HEK293T (cell line): ENCODE data around the gene EFCAB10.

Experiments
- ARNT ChIP-seq: fragments of 450-650 bp; IDR thresholded peaks from 2 replicates; pipeline ENCODE4 v1.6.1; 2017; ENCODE audit warnings: mild to moderate bottlenecking
- BHLHE40 ChIP-seq: fragments of 450-650 bp; IDR thresholded peaks from 2 replicates; pipeline ENCODE4 v1.6.1; 2016; ENCODE audit warnings: mild to moderate bottlenecking, moderate library complexity, borderline replicate concordance
- FOXA1 ChIP-seq: fragments of 450-650 bp; IDR thresholded peaks from 2 replicates; pipeline ENCODE4 v1.6.1; 2016; ENCODE audit warnings: mild to moderate bottlenecking
- FOXK2 ChIP-seq: fragments of 450-650 bp; IDR thresholded peaks from 2 replicates; pipeline ENCODE4 v1.6.1; 2016; ENCODE audit warnings: mild to moderate bottlenecking
- FOXM1 ChIP-seq: fragments of 450-650 bp; IDR thresholded peaks from 2 replicates; pipeline ENCODE4 v1.6.1; 2017; ENCODE audit warnings: mild to moderate bottlenecking, borderline replicate concordance
- L3MBTL2 ChIP-seq: fragments of 450-650 bp; conservative IDR thresholded peaks from 2 replicates; pipeline ENCODE4 v1.6.1; 2016; ENCODE audit warnings: mild to moderate bottlenecking
- NFRKB ChIP-seq: fragments of 450-650 bp; IDR thresholded peaks from 2 replicates; pipeline ENCODE4 v1.6.1; 2016; ENCODE audit warnings: mild to moderate bottlenecking, moderate library complexity
- SP1 ChIP-seq: fragments of 450-650 bp; IDR thresholded peaks from 2 replicates; pipeline ENCODE4 v1.6.1; 2017
- SUZ12 ChIP-seq: fragments of 450-650 bp; IDR thresholded peaks from 2 replicates; pipeline ENCODE4 v1.6.1; 2016; ENCODE audit warnings: mild to moderate bottlenecking
- TARDBP ChIP-seq: fragments of 450-650 bp; IDR thresholded peaks from 2 replicates; pipeline ENCODE4 v1.6.1; 2016
- ZNF384 ChIP-seq: fragments of 450-650 bp; IDR thresholded peaks from 2 replicates; pipeline ENCODE4 v1.6.1; 2016

DNA sequence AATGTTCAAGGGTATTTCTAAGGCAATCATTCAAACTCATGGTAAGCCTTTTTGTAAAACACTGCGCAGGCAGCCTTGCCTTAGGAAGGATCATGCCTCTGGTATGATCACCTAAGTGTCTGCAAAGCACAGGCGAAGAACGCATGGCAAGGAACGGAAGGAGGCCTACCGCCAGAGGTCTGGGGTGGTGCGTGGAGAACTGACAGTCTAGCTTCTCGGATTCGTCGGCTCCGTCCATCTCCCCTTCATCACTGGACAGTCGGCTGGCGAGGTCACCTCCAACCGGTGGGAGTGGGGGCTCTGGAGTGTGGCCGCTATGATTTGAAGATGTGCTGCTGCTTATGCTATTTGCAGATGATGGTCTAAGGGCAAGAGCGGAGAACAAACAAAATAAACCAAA lies 42.6 kb upstream of the EFCAB10 start:
- TF ChIP-seq SP1 (no peak), TARDBP (no peak), FOXM1 (no peak), ZNF384 (no peak), SUZ12 (no peak), FOXK2 (no peak), FOXA1 (no peak), ARNT (no peak), NFRKB (no peak), BHLHE40 (no peak), L3MBTL2 (no peak)
